Activated gamma-delta T cell treated with Interleukin-2 at 50 U/mL for 16 hours (primary cell): ENCODE data around the gene TMED10.
A peak's percentile ranks its signal among the peaks of the same experiment; 100 is the strongest.
"Not testable (repeated sequence)": the region's sequence is repeated elsewhere in the genome, so short reads cannot be mapped to it uniquely, and the experiment has no call there.

Source experiments
- DNase-seq: peaks from one replicate; pipeline ENCODE4 v3.0.0-alpha.2; 2020

The TMED10 gene

DNA sequence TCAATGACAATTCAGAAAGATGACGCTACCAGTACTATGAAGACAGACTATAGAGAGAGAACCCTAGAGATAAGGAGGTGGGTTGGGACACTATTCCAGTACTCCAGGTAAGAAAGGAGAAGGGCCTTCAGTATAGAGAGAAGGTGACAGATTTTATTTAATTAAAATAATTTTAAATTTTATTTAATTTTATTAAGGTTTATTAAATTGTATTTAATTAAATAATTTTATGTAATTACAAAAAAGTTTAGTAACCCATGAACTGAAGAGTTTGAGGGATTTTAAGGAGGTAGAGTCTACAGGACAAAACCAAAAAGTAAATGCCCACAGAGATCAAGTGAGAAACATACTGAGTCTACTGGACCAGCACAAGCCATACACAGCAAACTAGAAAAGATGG, 20.3 kb downstream of the TMED10 start:
- no peak for DNase-seq

DNA sequence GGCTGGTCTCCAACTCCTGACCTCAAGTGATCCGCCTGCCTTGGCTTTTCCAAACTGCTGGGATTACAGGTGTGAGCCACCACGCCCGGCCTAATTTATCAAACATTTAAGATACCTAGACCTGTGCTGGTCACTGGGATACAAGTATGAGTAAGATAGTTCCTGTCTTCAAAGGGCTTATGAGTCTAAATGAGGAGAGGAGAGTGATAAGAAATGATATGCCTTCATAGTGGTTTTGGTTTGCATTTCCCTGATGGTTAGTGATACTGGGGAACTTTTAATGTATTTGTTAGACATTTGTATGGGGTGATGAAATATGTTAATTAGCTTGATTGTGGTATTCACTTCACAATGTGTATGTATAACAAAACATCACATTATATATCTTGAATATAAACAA, 21.2 kb downstream of the TMED10 start:
- DNase-seq, result no peak

DNA sequence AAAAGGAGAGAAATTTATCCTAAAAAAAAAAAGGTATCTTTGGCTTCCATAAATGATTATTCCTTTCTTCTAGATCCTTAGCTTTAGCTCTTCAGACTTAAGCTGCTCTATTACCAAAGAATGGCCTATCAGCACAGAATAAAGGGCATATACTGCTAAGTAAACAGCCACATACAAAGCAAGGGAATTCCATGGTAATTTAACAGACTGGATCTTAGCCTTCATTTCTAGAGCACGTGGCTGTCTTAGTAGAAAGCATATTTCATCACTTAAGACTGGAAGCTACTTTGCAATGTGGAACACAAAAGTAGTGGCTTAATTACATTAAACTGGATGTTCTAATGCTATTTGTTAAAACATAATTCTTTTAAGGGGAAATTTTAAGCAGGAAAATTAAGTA, 23.1 kb downstream of the TMED10 start:
- DNase-seq, result no peak

DNA sequence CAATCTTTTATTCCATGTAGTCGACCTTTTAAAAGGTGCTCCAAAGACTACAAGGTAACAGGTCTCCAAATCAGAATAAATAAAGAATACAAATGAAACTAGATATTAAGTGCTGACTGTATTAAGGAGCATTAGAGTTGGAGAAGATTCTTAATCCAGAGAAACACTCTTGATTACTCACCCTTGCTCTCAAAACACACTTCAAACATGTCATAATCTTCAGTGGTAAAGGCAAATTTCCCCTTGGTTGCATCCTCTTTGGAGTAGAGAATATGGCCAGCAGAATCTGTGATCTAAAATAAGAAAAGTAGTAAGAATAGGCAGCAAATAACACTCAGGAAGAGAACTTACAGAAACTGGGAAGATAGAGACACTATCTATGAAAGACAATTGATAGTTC, 24.6 kb downstream of the TMED10 start:
- no peak for DNase-seq

DNA sequence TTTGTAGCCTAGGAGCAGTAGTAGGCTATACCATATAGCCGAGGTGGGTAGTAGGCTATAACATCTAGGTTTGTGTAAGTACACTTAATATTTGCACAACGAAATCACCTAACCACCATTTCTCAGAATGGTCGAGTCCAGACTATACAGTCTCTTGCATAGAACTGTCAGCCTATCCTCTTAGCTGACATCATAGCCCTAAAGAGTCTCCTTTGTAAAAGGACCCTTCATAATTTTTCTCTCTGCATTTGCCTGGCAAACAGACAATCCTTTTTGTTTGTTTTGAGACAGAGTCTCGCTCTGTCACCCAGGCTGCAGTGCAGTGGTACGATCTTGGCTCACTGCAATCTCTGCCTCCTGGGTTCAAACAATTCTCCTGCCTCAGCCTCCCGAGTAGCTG, 25.8 kb downstream of the TMED10 start:
- not testable (repeated sequence) for DNase-seq

DNA sequence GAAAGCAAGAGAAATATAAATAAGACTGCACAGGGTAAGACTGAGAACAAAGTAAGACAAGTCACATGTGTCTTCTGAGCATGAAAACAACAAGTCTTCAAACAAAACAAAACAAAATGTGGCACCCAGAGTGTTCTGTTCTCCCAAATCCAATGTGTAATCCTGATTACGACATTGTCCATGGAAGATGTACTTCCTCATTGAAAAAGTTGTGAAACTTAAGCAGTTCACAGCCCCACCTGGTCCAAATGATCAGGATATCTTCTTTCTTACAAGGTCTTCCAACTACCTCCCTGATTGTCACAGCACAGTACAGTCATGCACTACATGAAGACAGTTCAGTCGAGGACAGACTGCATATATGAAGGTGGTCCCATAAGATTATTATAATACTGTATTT, 26.3 kb downstream of the TMED10 start:
- DNase-seq, result no peak

DNA sequence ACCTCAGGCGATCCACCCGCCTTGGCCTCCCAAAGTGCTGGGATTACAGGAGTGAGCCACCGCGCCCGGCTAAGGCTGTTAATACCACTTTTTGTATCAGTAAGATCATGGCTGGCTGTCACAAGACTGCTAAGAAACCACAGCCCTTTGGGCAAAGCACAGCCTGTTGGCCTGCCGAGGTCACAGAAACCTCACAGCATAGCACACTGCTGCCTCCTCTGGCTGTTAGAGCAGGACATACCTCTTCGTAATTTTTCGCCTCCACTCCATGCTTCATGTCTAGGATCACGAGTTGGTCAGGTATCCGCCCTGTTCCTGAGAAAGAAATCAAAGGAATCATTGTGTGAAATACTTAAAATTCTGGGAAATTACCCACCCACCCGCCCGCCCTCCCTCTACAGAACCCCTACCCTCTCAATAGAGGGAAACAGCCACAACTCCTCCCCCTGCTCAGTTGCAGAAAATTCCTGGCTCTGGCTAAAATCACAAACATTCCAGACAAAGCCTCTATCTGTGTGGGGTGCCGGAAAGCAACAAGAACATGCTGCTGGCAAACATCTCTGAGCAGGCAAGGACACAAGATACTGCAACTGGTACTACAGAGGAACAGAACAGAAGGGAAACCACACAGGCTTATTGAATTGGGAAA, 28.9 kb downstream of the TMED10 start:
- no peak for DNase-seq

DNA sequence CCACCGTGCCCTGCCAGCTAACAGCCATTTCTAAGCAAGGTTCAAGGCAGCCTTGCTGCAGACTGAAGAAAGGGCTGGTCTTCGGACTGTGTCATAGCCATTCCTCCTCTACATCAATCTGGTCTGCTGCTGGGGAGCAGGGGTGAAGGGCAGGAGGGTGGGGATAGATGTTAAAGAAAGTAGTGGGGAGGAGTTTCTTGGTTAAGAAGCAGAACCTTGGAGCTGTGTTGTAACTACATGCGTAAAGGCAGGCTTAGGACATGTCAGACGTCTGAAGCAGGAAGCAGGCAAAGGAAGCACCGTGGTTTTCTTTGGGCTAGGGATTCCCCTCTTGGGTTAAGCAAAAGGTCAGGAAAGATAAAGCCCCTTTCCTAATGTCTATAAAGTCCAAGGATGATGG, 31.5 kb downstream of the TMED10 start:
- no peak for DNase-seq

DNA sequence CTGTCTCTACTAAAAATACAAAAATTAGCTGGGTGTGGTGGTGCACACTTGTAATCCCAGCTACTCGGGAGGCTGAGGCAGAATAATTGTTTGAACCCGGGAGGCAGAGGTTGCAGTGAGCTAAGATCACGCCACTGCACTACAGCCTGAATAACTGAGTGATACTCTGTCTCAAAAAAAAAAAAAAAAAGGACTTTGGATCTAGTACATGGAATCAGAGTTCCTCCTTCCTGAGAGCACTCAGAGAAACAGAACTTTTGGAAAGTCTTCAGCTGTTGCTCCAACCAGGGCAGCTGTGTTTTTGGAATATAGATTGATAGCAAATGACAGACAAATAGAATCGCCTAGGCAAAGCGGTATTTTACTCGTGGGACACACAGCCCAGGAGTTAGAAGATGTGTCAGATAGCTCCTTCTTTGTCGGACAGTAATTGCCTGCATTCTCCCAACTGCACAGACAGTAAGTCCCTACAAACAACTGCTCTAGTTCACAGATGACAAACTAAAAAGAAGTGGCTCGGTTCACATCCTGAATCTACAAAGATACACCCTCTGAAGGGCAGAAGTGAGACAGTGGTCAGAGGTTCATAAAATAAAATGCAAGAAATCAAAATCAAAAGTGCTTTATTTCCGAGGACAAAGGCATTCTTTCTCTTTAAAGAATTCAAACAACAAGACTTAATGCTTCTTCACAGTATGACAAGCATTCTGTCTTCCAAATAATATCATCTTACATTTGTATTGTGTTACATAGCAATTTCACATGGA, 32.5 kb downstream of the TMED10 start:
- no peak for DNase-seq

DNA sequence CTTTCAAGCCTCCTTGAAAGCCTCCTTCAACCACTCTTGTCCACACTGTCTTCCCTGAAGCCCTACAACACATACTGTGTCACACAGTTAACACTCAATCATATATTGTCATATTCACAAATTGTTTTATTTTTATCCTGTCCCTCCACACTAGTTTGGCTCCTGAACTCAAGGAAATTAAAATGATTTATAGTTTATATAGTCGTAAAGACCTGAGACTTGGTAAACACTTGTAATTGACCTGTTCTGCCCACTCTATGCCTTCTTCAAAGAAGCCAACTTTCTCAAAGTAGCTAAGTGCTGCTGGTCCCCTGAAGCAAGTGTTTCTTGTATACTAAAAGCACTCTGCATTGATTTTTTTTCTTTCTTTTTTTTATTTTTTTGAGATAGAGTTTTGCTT, 33.9 kb downstream of the TMED10 start:
- no peak for DNase-seq

DNA sequence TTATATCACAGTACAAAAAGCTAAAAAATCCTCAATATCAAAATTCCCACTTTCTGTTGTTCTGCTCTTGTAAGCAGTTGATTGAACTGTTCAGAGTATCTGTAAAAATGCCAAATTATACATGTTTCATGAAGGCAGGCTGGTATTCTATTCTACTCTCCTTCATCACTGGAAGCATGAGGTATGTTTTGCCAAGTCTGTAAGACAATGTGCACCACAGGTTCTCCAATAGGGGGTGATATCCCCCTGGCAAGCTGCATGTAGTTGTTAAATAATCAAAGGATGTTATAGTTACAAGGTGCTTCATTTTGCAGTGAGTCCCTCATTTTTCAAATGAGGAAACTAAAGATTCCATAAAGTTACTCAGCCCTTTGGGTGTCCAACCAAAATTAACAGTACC, 34.4 kb downstream of the TMED10 start:
- peak; percentile 19 for DNase-seq

DNA sequence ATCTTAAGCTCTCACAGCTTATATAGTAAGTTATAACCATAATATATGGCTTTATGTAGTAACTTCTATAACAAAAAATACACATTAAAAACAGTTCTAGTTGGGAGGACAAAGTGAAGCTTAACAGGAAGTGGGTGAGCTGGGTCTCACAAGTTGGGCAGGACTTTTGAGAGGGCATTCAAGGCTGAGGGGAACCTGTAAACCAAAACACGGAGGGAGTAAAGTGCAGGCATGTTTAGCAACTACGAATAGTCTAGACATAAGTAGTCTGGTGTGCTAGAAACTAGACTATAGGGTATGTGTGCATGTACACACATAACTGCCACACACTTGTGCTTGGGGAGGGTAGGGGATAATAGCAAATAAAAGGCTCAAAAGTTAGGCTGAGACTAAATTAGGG, 35.4 kb downstream of the TMED10 start:
- no peak for DNase-seq

DNA sequence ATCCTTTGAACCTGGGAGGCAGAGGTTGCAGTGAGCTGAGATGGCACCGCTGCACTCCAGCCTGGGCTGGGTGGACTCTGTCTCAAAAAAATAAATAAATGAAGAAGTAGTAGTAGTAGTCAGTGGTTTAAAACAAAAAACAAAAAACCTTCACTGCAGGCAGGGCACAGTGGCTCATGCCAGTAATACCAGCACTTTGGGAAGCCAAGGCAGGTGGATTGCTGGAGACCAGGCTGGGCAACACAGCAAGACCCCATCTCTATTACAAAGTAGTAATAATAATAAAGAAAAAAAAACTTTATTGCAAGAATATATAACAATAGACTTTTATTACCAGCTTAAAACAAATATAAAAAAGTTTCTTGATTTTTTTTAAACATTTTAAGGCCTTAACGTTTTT, 35.8 kb downstream of the TMED10 start:
- no peak for DNase-seq

DNA sequence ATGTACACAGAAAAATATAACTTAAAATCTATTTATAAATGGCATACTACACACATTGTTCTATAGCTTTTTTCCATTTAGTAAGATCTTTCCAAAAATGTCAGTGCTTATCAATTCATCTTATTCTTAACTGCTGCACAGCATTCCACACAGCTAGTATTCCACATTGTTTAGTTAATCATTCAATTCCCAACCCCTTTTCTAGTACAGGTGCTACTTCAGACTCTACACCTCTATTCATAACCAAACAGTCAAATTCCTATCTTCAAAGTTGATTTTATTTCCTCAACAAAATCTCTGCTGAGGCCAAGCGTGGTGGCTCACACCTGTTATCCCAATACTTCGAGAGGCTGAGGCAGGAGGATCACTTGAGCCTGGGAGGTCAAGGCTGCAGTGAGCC, 37.2 kb downstream of the TMED10 start:
- no peak for DNase-seq

DNA sequence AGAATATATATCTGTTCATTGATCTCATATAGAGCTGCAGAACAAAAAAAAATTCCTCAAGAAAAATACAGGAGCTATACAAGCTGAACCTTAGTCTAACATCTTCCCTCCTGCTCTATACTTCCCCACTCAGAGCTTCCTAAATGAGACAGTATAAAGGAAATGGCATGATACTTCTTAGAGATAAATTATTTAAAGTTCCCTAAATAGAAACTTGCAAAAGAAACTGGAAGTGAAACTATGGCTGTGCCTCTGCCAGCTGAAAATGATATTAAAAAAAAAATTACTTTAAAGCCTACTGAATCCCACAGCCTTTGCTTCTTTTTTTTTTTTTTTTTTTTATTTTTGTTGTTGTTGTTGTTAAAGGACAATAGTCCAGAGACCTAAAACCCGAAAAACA, 37.9 kb downstream of the TMED10 start:
- DNase-seq, result no peak

DNA sequence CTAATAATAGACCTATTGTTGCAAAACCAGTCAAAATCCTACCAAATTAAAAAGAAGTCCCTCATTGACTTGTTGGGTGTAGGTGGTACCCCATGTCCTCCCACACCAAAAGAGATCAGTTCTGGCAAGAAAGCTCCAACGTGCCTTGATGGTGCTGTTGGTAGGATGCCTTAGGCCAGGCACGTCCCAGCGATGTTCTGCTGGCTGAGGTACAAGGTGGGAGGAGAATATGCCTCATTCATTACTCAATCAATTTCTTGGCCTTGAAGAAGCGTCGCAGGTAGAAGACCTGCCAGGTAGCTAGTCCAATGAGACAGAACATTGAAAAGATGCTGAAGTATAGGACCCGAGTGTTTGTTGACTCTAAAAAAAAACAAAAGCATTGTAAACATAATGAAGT, 41.8 kb downstream of the TMED10 start:
- DNase-seq, result no peak

DNA sequence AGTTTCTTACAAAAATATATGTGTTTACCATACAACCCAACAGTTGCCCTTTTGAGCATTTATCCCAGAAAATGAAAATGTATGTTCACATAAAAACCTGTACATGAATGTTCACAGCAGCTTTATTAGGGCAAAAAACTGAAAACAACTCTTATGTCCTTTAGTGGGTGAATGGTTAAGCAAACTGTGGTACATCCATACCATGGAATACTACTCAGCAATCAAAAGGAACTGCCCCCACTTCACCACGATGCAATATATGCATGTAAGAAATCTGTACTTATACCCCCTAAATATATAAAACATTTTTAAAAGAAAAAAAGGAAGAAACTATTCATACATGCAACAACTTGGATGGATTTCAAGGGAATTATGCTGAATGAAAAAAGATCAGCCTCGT, 42.8 kb downstream of the TMED10 start:
- DNase-seq, result no peak

DNA sequence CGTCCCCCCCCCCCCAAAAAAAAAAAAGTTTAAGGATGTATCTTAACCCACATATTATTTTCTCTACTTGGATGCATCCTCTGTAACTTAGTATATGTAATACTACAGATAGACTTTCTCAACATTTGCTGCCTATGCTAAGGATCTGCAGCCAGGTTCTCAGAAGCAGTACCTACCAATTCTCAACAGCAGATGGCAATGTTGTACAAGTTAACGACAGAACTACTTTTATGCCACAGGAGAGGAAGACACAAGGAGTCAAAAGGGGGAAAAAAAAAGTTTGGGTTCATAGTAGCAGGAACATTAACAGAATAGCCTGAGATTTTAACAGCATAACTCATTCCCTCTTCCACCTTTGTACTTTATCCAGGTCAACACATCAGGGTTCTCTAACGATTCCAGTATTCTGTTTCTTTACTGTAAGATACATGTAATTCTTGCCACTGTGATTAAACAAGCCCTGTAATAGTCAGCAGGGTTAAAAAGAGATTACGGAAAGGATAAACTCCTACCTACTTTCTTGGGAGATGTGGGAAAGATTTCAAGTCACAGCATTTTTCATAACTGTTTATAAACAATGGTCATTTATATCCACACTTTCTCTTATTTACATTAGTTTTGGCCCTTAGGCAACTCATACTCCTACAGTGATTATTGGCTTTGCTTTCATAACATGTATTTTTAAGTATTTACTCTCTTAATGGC, 43.9 kb downstream of the TMED10 start:
- peak; percentile 48 for DNase-seq

DNA sequence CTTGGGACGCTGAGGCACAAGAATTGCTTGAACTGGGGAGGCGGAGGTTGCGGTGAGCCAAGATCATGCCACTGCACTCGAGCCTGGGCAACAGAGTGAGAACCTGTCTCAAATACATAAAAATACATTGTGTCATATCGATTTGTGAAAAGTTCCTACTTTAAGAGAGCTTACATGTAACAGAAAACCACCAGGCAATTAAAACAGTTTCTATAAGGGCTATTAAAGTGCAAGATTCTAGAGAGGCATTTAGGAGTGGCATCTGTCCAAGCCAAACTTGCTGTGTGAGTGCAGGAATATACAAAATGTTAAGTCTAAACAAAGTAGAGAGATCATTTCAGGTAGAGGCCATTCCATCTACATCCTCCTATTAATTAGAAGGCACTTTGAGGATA, 47.8 kb downstream of the TMED10 start:
- no peak for DNase-seq

DNA sequence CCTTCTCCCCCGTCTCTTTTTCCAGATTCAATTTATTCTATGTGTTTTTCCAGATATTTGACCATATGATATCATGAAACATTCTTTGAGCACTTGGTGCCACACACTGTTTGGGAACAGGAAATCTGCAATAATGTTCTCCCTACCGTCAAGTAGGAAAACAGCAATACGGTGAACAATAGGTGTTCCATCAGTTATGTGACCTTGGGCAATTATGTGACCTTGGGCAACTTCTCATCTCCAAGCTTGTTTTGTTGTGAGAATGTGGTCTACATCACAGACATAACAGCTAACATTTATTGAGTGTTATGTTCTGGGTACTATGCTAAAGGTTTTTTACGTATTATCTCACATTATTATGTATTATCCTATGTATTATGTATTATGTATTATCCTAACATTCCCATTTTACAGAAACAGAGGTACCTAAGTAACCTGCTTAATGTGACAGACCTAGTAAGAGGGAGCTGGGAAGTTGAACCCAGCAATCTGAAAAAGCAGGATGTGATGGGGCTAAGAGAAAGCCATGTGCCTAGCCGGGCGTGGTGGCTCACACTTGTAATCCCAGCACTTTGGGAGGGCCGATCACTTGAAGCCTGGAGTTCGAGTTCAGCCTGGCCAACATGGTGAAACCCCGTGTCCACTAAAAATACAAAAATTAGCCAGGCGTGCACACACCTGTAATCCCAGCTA, 48.4 kb downstream of the TMED10 start:
- DNase-seq, result no peak

DNA sequence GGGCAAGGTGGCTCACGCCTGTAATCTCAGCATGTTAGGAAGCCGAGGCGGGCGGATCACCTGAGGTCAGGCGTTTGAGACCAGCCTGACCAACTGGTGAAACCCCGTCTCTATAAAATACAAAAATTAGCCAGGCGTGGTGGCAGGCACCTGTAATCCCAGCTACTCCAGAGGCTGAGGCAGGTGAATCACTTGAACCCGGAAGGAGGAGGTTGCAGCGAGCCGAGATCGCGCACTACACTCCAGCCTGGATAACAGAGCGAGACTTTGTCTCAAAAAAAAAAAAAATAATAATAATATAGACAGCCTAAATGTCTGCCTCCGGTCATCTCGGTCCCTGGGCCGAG, 49.0 kb downstream of the TMED10 start:
- DNase-seq, result not testable (repeated sequence)

DNA sequence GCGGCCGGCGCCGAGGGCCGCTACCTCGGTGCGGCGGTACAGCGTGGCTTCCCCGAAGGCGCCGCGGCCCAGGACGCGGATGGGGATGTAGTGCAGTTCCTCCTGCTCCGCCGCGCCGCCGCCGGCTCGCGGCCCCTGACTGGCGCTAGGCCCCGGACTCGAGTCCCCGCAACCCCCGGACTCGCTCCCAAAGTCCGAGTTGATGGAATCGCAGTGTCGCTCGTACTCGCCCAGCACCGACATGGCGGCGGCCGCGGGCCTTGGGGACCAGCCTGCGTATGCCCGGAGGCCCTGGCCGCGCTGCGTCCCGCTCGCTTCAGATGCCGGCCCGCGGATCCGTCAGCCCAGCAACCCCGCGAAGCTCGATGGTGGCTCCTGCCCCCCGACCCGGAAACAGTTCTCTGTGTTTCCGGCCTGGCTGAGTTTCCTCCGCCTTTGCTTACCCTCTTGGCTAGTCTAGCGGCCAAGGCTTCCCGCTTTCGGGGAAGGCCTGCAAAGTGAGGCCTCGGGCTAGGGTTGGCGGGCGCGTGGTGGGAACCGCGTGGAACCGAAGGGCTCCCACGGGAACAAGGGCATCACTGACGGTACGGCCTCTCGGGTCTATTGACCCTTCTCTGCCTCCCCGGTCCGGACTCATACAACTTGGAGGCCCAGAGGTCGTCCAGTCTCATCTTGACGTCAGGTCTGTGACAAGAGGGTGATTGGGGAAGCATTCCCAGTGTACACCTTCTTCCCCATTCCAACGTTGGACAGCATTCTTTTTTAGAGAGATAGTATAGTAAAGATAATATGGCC, 49.5 kb downstream of the TMED10 start, which contains the start of gene NEK9:
NEK9 (minus strand) TSS at position 370 of the 795 bp plus-strand sequence; CDS start at position 243, 127 bp downstream.
- peak; percentile 89 for DNase-seq

DNA sequence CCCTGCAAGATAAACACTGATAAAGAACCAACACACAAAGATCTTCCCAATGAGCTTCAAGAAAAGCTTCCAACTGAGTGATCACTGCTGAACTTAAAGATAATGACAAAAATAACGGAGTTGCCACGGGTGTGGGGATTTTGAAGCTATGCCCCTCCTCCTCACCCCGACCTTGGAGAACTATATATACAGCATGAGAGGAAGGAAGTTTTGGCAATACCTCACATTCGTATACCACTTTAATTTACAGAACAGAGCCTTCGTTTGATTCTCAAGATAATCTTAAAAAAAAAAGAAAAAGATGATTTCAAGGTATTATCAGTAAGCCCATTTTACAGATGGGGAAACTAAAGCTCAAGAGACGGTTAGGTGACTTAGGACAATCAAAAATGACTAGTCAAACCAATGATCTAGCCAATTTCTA, 50.3 kb downstream of the TMED10 start:
- DNase-seq, result no peak
